Rectal smooth muscle tissue (tissue), 1 donor: ENCODE data around the gene KLF9.

Source experiments
- H3K27ac ChIP-seq: one replicate; pipeline ENCODE4 v1.7.0; 2013; ENCODE audit warnings: low read depth, low read length, inconsistent platforms
- H3K27me3 ChIP-seq: one replicate; pipeline ENCODE4 v1.7.0; 2013; ENCODE audit warnings: low read length; ENCODE audit not compliant: control insufficient read depth, insufficient read depth
- H3K36me3 ChIP-seq: one replicate; pipeline ENCODE4 v1.7.0; 2013; ENCODE audit warnings: low read length; ENCODE audit not compliant: control insufficient read depth, insufficient read depth
- H3K4me1 ChIP-seq: one replicate; pipeline ENCODE4 v1.7.0; 2013; ENCODE audit warnings: low read length; ENCODE audit not compliant: control insufficient read depth, insufficient read depth
- H3K4me3 ChIP-seq: one replicate; pipeline ENCODE4 v1.7.0; 2013; ENCODE audit warnings: low read length
- H3K9ac ChIP-seq: one replicate; pipeline ENCODE4 v1.7.0; 2013; ENCODE audit warnings: low read length

The KLF9 gene

DNA sequence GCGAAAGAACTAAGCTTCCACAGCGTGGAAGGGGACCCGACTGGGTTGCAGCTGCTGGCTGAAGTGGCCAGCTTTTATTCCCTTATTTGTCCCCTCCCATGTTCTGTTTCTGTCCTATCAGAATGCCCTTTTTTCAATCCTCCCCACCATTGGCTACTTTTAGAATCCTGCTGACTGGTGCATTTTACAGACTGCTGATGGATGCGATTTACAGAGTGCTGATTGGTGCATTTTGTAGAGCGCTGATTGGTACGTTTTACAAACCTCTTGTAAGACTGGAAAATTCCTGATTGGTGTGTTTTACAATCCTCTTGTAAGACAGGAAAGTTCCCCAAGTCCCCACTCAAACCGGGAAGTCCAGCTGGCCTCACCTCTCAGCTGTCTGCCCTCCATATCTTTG is 50.7 kb downstream of the KLF9 start:
- H3K36me3 ChIP-seq, result no peaks in the 10 kb centered on the region
- no peak overlapping the region for H3K4me3 ChIP-seq
- no peaks in the 10 kb centered on the region for H3K4me1 ChIP-seq
- no peak overlapping the region for H3K27ac ChIP-seq
- H3K9ac ChIP-seq, result no peak overlapping the region
- H3K27me3 ChIP-seq, result no peaks in the 10 kb centered on the region

DNA sequence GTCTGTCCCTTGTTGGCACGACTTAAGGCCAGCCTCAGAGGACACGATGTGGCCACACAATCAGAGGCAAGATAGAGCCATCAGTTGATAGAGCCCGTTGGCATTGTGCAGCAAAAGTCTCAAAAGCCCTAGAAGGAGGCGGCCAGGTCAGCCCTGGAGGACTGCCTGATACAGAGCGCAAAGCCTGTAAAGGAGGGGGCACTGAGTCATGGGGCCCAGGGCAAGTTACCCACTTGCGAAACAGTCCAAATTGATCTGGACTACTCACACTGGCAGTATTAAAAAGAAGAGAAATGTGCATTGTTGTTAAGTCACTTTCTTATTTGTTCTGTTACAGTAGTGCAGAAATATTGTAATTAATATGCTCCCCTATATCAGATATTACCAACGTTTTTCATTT is 51.5 kb downstream of the KLF9 start:
- no peaks in the 10 kb centered on the region for H3K27me3 ChIP-seq

DNA sequence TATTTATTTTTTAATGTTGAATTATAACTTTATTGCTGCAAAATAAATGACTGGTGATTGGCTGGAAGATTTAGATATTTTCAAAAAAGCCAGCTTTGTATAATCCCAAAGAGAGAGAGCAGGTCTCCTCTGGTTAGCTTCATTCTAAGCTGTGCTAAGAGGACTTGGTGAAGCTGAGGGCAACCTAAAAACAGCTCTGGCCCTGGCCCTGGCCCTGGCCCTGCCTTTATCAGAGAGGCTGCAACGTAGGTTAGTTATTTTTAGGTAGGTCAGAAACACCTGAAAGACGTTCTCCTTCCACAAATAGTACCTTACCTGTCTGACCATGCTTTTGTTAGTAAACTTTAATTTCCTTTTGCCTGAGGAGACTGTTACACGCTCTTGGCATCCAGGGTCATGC is 58.7 kb downstream of the KLF9 start:
- H3K27ac ChIP-seq, result no peak overlapping the region
- H3K27me3 ChIP-seq, result no peaks in the 10 kb centered on the region
- H3K4me1 ChIP-seq, result no peaks in the 10 kb centered on the region
- no peak overlapping the region for H3K9ac ChIP-seq
- no peaks in the 10 kb centered on the region for H3K36me3 ChIP-seq
- no peak overlapping the region for H3K4me3 ChIP-seq

More for the DNA sequence above, 51.5 kb downstream of the KLF9 start:
- no peaks in the 10 kb centered on the region for H3K4me1 ChIP-seq
- no peaks in the 10 kb centered on the region for H3K36me3 ChIP-seq
- no peak overlapping the region for H3K9ac ChIP-seq
- H3K4me3 ChIP-seq, result no peak overlapping the region
- no peak overlapping the region for H3K27ac ChIP-seq

DNA sequence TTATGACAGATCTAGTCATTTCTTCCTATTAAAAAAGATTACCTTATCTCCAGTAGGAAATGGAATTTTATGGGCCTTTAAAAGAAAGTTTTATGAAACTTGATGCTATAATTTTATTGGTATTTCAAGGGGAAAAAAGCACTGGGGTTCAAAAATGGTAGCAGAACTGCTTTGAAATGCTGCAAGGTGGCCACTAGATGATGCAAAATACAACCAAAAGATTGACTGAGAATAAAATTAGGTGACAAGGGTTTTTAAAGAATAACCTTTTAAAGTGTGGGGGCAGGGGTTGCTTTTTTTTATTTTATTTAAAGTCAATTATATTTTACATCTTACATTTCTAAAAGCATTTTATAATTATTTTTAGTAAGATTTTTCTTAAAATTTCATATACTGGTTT is 61.7 kb downstream of the KLF9 start:
- no peak overlapping the region for H3K9ac ChIP-seq
- H3K4me1 ChIP-seq, result no peaks in the 10 kb centered on the region
- H3K27ac ChIP-seq, result no peak overlapping the region
- no peak overlapping the region for H3K4me3 ChIP-seq
- no peaks in the 10 kb centered on the region for H3K27me3 ChIP-seq
- no peaks in the 10 kb centered on the region for H3K36me3 ChIP-seq

DNA sequence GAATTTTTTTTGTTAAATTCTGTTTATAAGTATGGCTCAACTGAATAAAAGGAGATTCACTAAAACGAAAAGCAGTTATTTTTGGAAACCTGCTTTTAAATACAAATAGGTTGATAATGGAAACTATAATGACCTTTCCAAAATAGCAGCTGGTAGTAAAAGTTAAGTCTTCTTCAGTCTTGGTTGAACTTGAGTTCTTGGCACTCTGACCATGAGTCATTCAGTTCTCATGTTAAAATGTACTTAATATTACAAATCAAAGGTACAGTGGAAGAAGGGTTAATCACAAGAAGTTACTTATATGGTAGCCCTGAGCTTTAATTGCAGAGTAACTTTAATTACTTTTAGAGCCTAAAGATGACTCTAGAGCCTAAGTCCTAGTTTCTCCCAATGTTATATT is 62.1 kb downstream of the KLF9 start:
- Histone ChIP-seq H3K36me3 (no peaks in the 10 kb centered on the region), H3K4me3 (no peak overlapping the region), H3K27me3 (no peaks in the 10 kb centered on the region), H3K27ac (no peak overlapping the region), H3K9ac (no peak overlapping the region), H3K4me1 (no peaks in the 10 kb centered on the region)

DNA sequence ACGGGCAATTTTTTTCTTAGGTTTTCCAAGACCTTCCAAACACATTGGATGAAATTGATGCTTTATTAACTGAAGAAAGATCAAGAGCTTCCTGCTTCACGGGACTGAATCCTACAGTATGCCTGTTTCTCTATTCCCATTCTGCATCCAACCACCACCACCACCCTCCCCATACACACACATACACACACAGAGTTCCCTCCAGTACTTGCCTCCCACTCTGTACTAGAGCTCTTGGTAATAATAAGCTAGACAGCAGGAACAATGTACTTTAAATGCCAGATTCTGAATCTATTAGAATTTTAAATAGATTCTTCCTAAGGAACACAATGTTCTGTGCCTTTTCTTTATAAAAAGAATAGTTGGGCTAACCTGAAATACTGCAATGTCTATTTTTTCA is 67.4 kb downstream of the KLF9 start:
- H3K36me3 ChIP-seq, result no peaks in the 10 kb centered on the region
- H3K27me3 ChIP-seq, result no peaks in the 10 kb centered on the region
- no peaks in the 10 kb centered on the region for H3K4me1 ChIP-seq
- no peak overlapping the region for H3K9ac ChIP-seq
- H3K27ac ChIP-seq, result no peak overlapping the region
- H3K4me3 ChIP-seq, result no peak overlapping the region

DNA sequence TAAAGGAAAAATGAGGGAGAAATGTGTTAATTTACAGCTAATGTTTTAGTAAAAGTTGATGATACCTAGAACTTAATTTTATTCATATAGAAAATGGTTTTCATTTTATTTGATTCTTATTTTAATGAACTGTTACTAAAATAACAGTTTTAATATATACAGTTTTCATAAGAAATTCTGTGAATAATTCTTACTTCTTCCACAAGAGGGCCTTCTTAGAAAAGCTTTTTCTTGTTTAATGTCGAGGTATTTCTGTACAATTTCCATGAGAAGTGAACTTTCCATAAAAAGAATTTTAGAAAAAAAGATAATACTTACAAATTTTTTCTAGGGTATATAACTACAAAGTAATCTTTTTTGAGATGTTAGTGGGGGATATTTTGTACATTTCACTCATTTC is 73.9 kb downstream of the KLF9 start:
- H3K9ac ChIP-seq, result no peak overlapping the region
- no peak overlapping the region for H3K27ac ChIP-seq
- H3K36me3 ChIP-seq, result no peaks in the 10 kb centered on the region
- no peaks in the 10 kb centered on the region for H3K27me3 ChIP-seq
- H3K4me1 ChIP-seq, result peaks cover 3% of the 10 kb centered on the region
- H3K4me3 ChIP-seq, result no peak overlapping the region
